ENCODE measurements around the gene MTA1.

Gene MTA1

GRCh38 chr14:105496831-105497591 lies 77.4 kb downstream of the MTA1 start:
- H3K4me3 ChIP-seq (ENCODE audit: low read depth, low read length): no peak overlapping the region
- H3K27ac ChIP-seq: peak overlapping the region; percentile 92
- no peaks in the 10 kb centered on the region for H3K27me3 ChIP-seq (ENCODE audit: insufficient read depth, low read depth, severe bottlenecking)
- peaks cover 22% of the 10 kb centered on the region for H3K36me3 ChIP-seq
- no peak for DNase-seq
- no peaks in the 10 kb centered on the region for H3K9me3 ChIP-seq (ENCODE audit: severe bottlenecking)
- TF ChIP-seq CTCF (IDR thresholded peaks at IDR 0.05; ENCODE audit: low read depth, low read length): no peak

- Histone ChIP-seq H3K4me3 (ENCODE audit: low read depth, low read length) (no peak overlapping the region), H3K27me3 (ENCODE audit: insufficient read depth, low read depth, severe bottlenecking) (no peaks in the 10 kb centered on the region), H3K9me3 (ENCODE audit: severe bottlenecking) (no peaks in the 10 kb centered on the region), H3K27ac (peak overlapping the region; percentile 92), H3K36me3 (peaks cover 14% of the 10 kb centered on the region)
- TF ChIP-seq CTCF (IDR thresholded peaks at IDR 0.05; ENCODE audit: low read depth, low read length): no peak
- no peak for DNase-seq
Measured at GRCh38 chr14:105497671-105498429, 78.2 kb downstream of the MTA1 start.

- no peak for TF ChIP-seq CTCF (IDR thresholded peaks at IDR 0.05; ENCODE audit: low read depth, low read length)
- peak overlapping the region; percentile 92 for H3K27ac ChIP-seq
- peak overlapping the region; percentile 34 for H3K4me3 ChIP-seq (ENCODE audit: low read depth, low read length)
- H3K27me3 ChIP-seq (ENCODE audit: insufficient read depth, low read depth, severe bottlenecking): no peaks in the 10 kb centered on the region
- no peaks in the 10 kb centered on the region for H3K9me3 ChIP-seq (ENCODE audit: severe bottlenecking)
- peaks cover 7% of the 10 kb centered on the region for H3K36me3 ChIP-seq
- peak; percentile 71 for DNase-seq
Measured at GRCh38 chr14:105498430-105499255, 79.0 kb downstream of the MTA1 start.

- H3K4me3 ChIP-seq (ENCODE audit: low read depth, low read length): peak overlapping the region; percentile 34
- TF ChIP-seq CTCF (IDR thresholded peaks at IDR 0.05; ENCODE audit: low read depth, low read length): no peak
- DNase-seq: peak; percentile 93
- peaks cover 3% of the 10 kb centered on the region for H3K36me3 ChIP-seq
- peak overlapping the region; percentile 92 for H3K27ac ChIP-seq
- no peaks in the 10 kb centered on the region for H3K9me3 ChIP-seq (ENCODE audit: severe bottlenecking)
- no peaks in the 10 kb centered on the region for H3K27me3 ChIP-seq (ENCODE audit: insufficient read depth, low read depth, severe bottlenecking)
Measured at GRCh38 chr14:105499256-105500035, 79.8 kb downstream of the MTA1 start.

GRCh38 chr14:105500036-105500725 lies 80.6 kb downstream of the MTA1 start:
- Histone ChIP-seq H3K27ac (peak overlapping the region; percentile 92), H3K9me3 (ENCODE audit: severe bottlenecking) (no peaks in the 10 kb centered on the region), H3K36me3 (peaks cover 3% of the 10 kb centered on the region), H3K27me3 (ENCODE audit: insufficient read depth, low read depth, severe bottlenecking) (no peaks in the 10 kb centered on the region), H3K4me3 (ENCODE audit: low read depth, low read length) (no peak overlapping the region)
- peak; percentile 13 for DNase-seq
- no peak for TF ChIP-seq CTCF (IDR thresholded peaks at IDR 0.05; ENCODE audit: low read depth, low read length)

Data from WERI-Rb-1 (cell line).